CD8-positive, alpha-beta memory T cell (primary cell): ENCODE data around the gene TECTA. TPM values are rescaled to one million over a fixed set of nuclear protein-coding genes. Genes with fewer than 3 reads are reported as not detected.

ENCODE experiments used
- CTCF ChIA-PET: fragments of 350-600 bp; sonication (Branson Sonifier 250); formaldehyde crosslinking; loops from one replicate; lab custom pipeline; 2021; ENCODE audit warnings: antibody characterized with exemption; lab: Charles Lee
- POLR2A ChIA-PET: fragments of 350-600 bp; sonication (Branson Sonifier 250); formaldehyde crosslinking; loops from one replicate; lab custom pipeline; 2021; ENCODE audit warnings: antibody characterized with exemption; lab: Charles Lee
- DNase-seq, 5 donors: peaks; one replicate each; pipeline versions ENCODE4 v3.0.0 to v3.0.0-alpha.2; 2020 to 2022; ENCODE audit warnings: mixed read lengths in 1 of 5
- H3K27ac ChIP-seq: one replicate; pipeline ENCODE4 v1.7.0; 2013; ENCODE audit warnings: low read depth, mild to moderate bottlenecking, low read length, moderate library complexity
- H3K27me3 ChIP-seq: 2 replicates; pipeline ENCODE4 v1.7.0; 2013; ENCODE audit warnings: low read length, mild to moderate bottlenecking; ENCODE audit not compliant: insufficient read depth, poor library complexity, severe bottlenecking
- H3K36me3 ChIP-seq: 2 replicates; pipeline ENCODE4 v1.7.0; 2013; ENCODE audit warnings: mild to moderate bottlenecking, low read length, moderate library complexity; ENCODE audit not compliant: insufficient read depth
- H3K4me1 ChIP-seq: 2 replicates; pipeline ENCODE4 v1.7.0; 2013; ENCODE audit warnings: mild to moderate bottlenecking, low read length, moderate library complexity; ENCODE audit not compliant: insufficient read depth
- H3K4me3 ChIP-seq: 2 replicates; pipeline ENCODE4 v1.7.0; 2013; ENCODE audit warnings: mild to moderate bottlenecking, low read length
- H3K9me3 ChIP-seq: 2 replicates; pipeline ENCODE4 v1.7.0; 2013; ENCODE audit warnings: mild to moderate bottlenecking, low read length
- H3K27ac Mint-ChIP-seq, 8 donors: one replicate each; pipeline ENCODE4 v1.8.0; 2020 to 2021; ENCODE audit warnings: mixed read lengths in 8 of 8, mild to moderate bottlenecking in 6 of 8, inconsistent platforms in 3 of 8, moderate library complexity in 3 of 8
- H3K27me3 Mint-ChIP-seq, 2 donors: one replicate each; pipeline ENCODE4 v1.8.0; 2020 to 2021; ENCODE audit warnings: mixed read lengths in 2 of 2, mild to moderate bottlenecking in 1 of 2, moderate library complexity in 1 of 2
- H3K36me3 Mint-ChIP-seq, 3 donors: one replicate each; pipeline ENCODE4 v1.8.0; 2020 to 2021; ENCODE audit warnings: mixed read lengths in 3 of 3, inconsistent platforms in 1 of 3, mild to moderate bottlenecking in 1 of 3
- H3K4me1 Mint-ChIP-seq, 3 donors: one replicate each; pipeline ENCODE4 v1.8.0; 2020 to 2021; ENCODE audit warnings: mixed read lengths in 3 of 3, inconsistent platforms in 1 of 3, mild to moderate bottlenecking in 1 of 3
- H3K4me3 Mint-ChIP-seq, 7 donors: one replicate each; pipeline ENCODE4 v1.8.0; 2020 to 2021; ENCODE audit warnings: mixed read lengths in 7 of 7, mild to moderate bottlenecking in 6 of 7, moderate library complexity in 4 of 7, inconsistent platforms in 2 of 7
- H3K9me3 Mint-ChIP-seq, 5 donors: one replicate each; pipeline ENCODE4 v1.8.0; 2020 to 2022; ENCODE audit warnings: mixed read lengths in 5 of 5, mild to moderate bottlenecking in 3 of 5, moderate library complexity in 2 of 5, inconsistent platforms in 1 of 5
- polyA plus RNA-seq: library from polyadenylated mRNA; unstranded; fragments of 300-500 nt; fragmentation: Illumina TruSeq; gene quantifications from one replicate; pipeline ENCODE4 v1.2.3, GENCODE V29; 2021
- total RNA-seq, 2 experiments: library from RNA; stranded (reverse); gene quantifications; one replicate each; pipeline ENCODE4 v1.2.3, GENCODE V29; 2021

The TECTA gene
- total and polyA plus RNA-seq, 3 experiments from 2014 or later: 0.29 to 0.39 TPM; not detected in 1

DNA sequence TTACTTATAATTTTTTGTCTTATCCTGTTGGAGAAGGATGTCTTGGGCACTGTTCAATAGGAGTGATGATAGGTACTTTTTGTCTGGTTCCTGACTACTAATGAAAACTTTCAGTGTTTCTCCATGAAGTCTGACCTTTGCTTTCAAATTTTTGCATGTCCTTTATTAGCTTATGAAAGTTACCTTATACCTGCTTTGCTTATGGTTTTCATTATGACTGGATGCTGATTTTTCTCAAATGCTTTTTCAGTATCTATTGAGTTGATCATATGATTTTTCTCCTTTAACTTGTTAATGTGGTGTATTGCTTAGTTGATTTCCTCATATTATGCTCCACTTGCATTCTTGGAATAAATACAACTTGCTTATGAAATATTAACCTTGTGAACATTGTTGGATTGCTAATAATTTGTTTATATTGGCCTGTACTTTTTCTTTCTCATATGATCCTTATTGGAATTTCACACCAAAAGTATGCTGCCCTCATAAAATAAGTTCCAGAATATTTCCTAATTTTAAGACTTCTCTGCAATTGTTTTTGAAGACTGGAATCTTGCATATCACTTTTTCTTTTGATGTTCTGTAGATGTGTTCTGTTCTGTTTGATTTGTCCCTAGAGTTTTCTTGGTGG, 106.6 kb downstream of the TECTA start:
- no peaks in the 10 kb centered on the region for H3K9me3 ChIP-seq
- no peaks in the 10 kb centered on the region for H3K27me3 ChIP-seq
- H3K27ac Mint-ChIP-seq: no peak overlapping the region
- ChIA-PET CTCF (interaction anchor here (3.8 kb wide), 1 partner anchor 13 kb away, joined by 15 read pairs; no protein-coding TSS in a partner anchor), POLR2A (no interaction called here)
- no peak for DNase-seq
- no peaks in the 10 kb centered on the region for H3K36me3 Mint-ChIP-seq
- H3K4me1 Mint-ChIP-seq: no peaks in the 10 kb centered on the region
- H3K36me3 ChIP-seq: no peaks in the 10 kb centered on the region
- H3K4me1 ChIP-seq: no peaks in the 10 kb centered on the region
- no peak overlapping the region for H3K27ac ChIP-seq
- H3K27me3 Mint-ChIP-seq: peaks cover 6 to 37% of the 10 kb centered on the region in 2 donors
- no peak overlapping the region for H3K4me3 ChIP-seq
- no peak overlapping the region for H3K4me3 Mint-ChIP-seq
- no peaks in the 10 kb centered on the region for H3K9me3 Mint-ChIP-seq

DNA sequence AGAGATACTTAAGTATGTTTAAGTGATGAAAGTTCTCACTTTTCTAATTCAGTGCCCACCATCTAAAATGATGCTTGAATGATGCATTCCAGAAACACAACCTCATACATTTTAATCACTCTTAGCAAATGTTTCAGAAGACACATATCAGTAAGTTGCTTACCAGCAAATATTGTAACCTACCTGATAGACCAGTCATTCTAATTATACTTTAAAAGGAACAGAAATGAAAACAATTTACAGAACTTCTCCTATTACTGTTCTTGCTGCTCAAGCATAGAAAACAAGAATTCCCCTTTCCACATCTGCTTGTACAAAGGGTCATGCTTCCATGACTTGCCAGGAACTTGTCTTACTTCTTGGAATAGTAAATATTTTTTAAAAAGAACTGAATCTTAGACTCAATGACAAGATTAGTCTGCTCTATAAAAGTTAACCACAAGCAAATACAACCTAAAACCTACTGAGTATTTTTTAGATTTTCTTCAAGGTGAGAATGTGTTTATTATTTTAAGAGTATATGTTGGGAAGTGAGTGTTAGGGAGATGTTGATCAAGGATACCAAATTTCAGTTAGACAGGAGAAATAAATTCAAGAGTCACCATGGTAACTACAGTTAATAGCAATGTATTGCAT, 109.5 kb downstream of the TECTA start:
- CTCF ChIA-PET: no interaction called here

DNA sequence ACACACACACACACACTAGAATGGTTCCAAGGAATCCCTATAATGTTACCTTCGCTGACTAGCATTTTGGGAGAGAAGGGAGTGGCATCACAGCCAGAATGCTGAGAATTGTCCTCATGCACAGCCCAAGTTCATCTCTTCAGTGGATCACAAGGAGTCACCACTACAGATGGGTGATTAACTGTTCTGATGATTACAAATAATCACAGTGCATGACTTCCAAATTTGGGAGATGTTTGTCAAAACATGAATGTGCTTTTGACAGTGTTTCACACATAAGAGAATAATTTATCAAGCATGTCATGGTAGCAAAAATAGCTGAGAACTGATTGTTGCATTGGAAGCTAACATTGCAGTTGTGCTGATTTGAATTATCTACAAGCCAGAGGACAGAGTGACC, 110.6 kb downstream of the TECTA start:
- CTCF ChIA-PET: no interaction called here

More for the DNA sequence above, 109.5 kb downstream of the TECTA start:
- H3K4me3 Mint-ChIP-seq: no peak overlapping the region
- DNase-seq: no peak
- H3K27ac ChIP-seq: no peak overlapping the region
- H3K27ac Mint-ChIP-seq: no peak overlapping the region
- no peaks in the 10 kb centered on the region for H3K9me3 ChIP-seq
- POLR2A ChIA-PET: no interaction called here
- no peaks in the 10 kb centered on the region for H3K9me3 Mint-ChIP-seq
- H3K4me1 Mint-ChIP-seq: no peaks in the 10 kb centered on the region
- H3K27me3 ChIP-seq: no peaks in the 10 kb centered on the region
- H3K4me3 ChIP-seq: no peak overlapping the region
- peaks cover 14 to 58% of the 10 kb centered on the region in 2 donors for H3K27me3 Mint-ChIP-seq
- H3K36me3 Mint-ChIP-seq: no peaks in the 10 kb centered on the region
- no peaks in the 10 kb centered on the region for H3K4me1 ChIP-seq
- no peaks in the 10 kb centered on the region for H3K36me3 ChIP-seq

GRCh38 chr11:121212536-121213361, 111.7 kb downstream of the TECTA start:
- Mint-ChIP-seq H3K4me3 (no peak overlapping the region), H3K36me3 (no peaks in the 10 kb centered on the region), H3K27me3 (peaks cover 16 to 45% of the 10 kb centered on the region in 2 donors), H3K9me3 (no peaks in the 10 kb centered on the region), H3K27ac (peak overlapping the region in 1 of 8 donors; percentile 10), H3K4me1 (no peaks in the 10 kb centered on the region)
- CTCF ChIA-PET: no interaction called here
- no peak for DNase-seq
- H3K4me1 ChIP-seq: no peaks in the 10 kb centered on the region
- no peak overlapping the region for H3K4me3 ChIP-seq
- no peaks in the 10 kb centered on the region for H3K9me3 ChIP-seq
- no peaks in the 10 kb centered on the region for H3K27me3 ChIP-seq
- H3K36me3 ChIP-seq: no peaks in the 10 kb centered on the region
- POLR2A ChIA-PET: no interaction called here
- H3K27ac ChIP-seq: no peak overlapping the region

More for the DNA sequence above, 110.6 kb downstream of the TECTA start:
- no peak for DNase-seq
- no peaks in the 10 kb centered on the region for H3K36me3 Mint-ChIP-seq
- peaks cover 14 to 52% of the 10 kb centered on the region in 2 donors for H3K27me3 Mint-ChIP-seq
- no peaks in the 10 kb centered on the region for H3K4me1 Mint-ChIP-seq
- Histone ChIP-seq H3K27me3 (no peaks in the 10 kb centered on the region), H3K4me3 (no peak overlapping the region), H3K9me3 (no peaks in the 10 kb centered on the region), H3K27ac (no peak overlapping the region), H3K4me1 (no peaks in the 10 kb centered on the region), H3K36me3 (no peaks in the 10 kb centered on the region)
- POLR2A ChIA-PET: no interaction called here
- H3K9me3 Mint-ChIP-seq: no peaks in the 10 kb centered on the region
- H3K4me3 Mint-ChIP-seq: no peak overlapping the region
- H3K27ac Mint-ChIP-seq: no peak overlapping the region

- H3K27me3 Mint-ChIP-seq: peaks cover 16 to 43% of the 10 kb centered on the region in 2 donors
- Histone ChIP-seq H3K4me3 (no peak overlapping the region), H3K27me3 (no peaks in the 10 kb centered on the region), H3K9me3 (no peaks in the 10 kb centered on the region), H3K36me3 (no peaks in the 10 kb centered on the region), H3K4me1 (no peaks in the 10 kb centered on the region), H3K27ac (no peak overlapping the region)
- DNase-seq: no peak
- CTCF ChIA-PET: no interaction called here
- POLR2A ChIA-PET: no interaction called here
- H3K4me3 Mint-ChIP-seq: no peak overlapping the region
- H3K36me3 Mint-ChIP-seq: no peaks in the 10 kb centered on the region
- H3K27ac Mint-ChIP-seq: peak overlapping the region in 1 of 8 donors; percentile 10
- no peaks in the 10 kb centered on the region for H3K4me1 Mint-ChIP-seq
- no peaks in the 10 kb centered on the region for H3K9me3 Mint-ChIP-seq
These were observed 112.4 kb downstream of the TECTA start for GRCh38 chr11:121213362-121213893.

DNA sequence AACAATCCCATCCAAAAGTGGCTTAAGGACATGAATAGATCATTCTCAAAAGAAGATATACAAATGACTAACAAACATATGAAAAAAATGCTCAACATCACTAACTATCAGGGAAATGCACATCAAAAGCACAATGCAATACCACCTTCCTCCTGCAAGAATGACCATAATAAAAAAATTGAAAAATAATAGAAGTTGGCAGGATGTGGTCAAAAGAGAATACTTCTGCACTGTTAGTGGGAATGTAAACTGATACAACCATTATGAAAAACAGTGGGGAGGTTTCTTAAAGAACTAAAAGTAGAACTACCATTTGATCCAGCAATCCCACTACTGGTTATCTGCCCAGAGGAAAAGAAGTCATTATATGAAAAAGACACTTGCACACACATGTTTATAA, 113.8 kb downstream of the TECTA start:
- H3K36me3 ChIP-seq: no peaks in the 10 kb centered on the region
- no peaks in the 10 kb centered on the region for H3K36me3 Mint-ChIP-seq
- H3K4me1 Mint-ChIP-seq: no peaks in the 10 kb centered on the region
- H3K27me3 Mint-ChIP-seq: peaks cover 13 to 37% of the 10 kb centered on the region in 2 donors
- ChIA-PET POLR2A (no interaction called here), CTCF (no interaction called here)
- H3K27me3 ChIP-seq: no peaks in the 10 kb centered on the region
- H3K4me1 ChIP-seq: no peaks in the 10 kb centered on the region
- no peaks in the 10 kb centered on the region for H3K9me3 ChIP-seq
- no peak overlapping the region for H3K4me3 Mint-ChIP-seq
- no peak overlapping the region for H3K4me3 ChIP-seq
- no peaks in the 10 kb centered on the region for H3K9me3 Mint-ChIP-seq
- no peak overlapping the region for H3K27ac Mint-ChIP-seq
- no peak for DNase-seq
- no peak overlapping the region for H3K27ac ChIP-seq

GRCh38 chr11:121221496-121222200, 120.6 kb downstream of the TECTA start:
- no peaks in the 10 kb centered on the region for H3K27me3 ChIP-seq
- H3K4me3 Mint-ChIP-seq: no peak overlapping the region
- no peaks in the 10 kb centered on the region for H3K4me1 Mint-ChIP-seq
- H3K27ac Mint-ChIP-seq: no peak overlapping the region
- CTCF ChIA-PET: interaction anchor here (1.4 kb wide), 1 partner anchor 27 kb away, joined by 3 read pairs; no protein-coding TSS in a partner anchor
- no peak overlapping the region for H3K27ac ChIP-seq
- no peak for DNase-seq
- H3K9me3 ChIP-seq: no peaks in the 10 kb centered on the region
- POLR2A ChIA-PET: no interaction called here
- no peaks in the 10 kb centered on the region for H3K36me3 Mint-ChIP-seq
- H3K9me3 Mint-ChIP-seq: no peaks in the 10 kb centered on the region
- H3K4me3 ChIP-seq: no peak overlapping the region
- H3K36me3 ChIP-seq: no peaks in the 10 kb centered on the region
- no peaks in the 10 kb centered on the region for H3K4me1 ChIP-seq
- peaks cover 4 to 8% of the 10 kb centered on the region in 2 donors for H3K27me3 Mint-ChIP-seq
